Activated CD4-positive, alpha-beta T cell treated with anti-CD3 and anti-CD28 coated beads, Interleukin-2, amount 10 ng/mL, durations not matched to agents 24 days and 14 days (primary cell): ENCODE measurements around the gene QTRT2. TPM values are rescaled to one million over a fixed set of nuclear protein-coding genes. Genes with fewer than 3 reads are reported as not detected.

Source experiments
- DNase-seq: peaks from one replicate; pipeline ENCODE4 v3.0.0; 2022
- H3K27ac Mint-ChIP-seq: one replicate; pipeline ENCODE4 v1.8.0; 2022; ENCODE audit warnings: mild to moderate bottlenecking, mixed read lengths
- H3K27me3 Mint-ChIP-seq: one replicate; pipeline ENCODE4 v1.8.0; 2022; ENCODE audit warnings: mixed read lengths
- H3K36me3 Mint-ChIP-seq: one replicate; pipeline ENCODE4 v1.8.0; 2022; ENCODE audit warnings: low read depth, mild to moderate bottlenecking, mixed read lengths
- H3K4me1 Mint-ChIP-seq: one replicate; pipeline ENCODE4 v1.8.0; 2021; ENCODE audit warnings: mixed read lengths
- H3K4me3 Mint-ChIP-seq: one replicate; pipeline ENCODE4 v1.8.0; 2022; ENCODE audit warnings: mild to moderate bottlenecking, moderate library complexity, mixed read lengths
- H3K9me3 Mint-ChIP-seq: one replicate; pipeline ENCODE4 v1.8.0; 2021; ENCODE audit warnings: mixed read lengths
- intact Hi-C: fragments of 100-400 bp; cut with micrococcal nuclease; formaldehyde crosslinking; loops from one replicate; pipeline ENCODE4 v1.15.1; 2023
- total RNA-seq: library from RNA; stranded (reverse); gene quantifications from 2 replicates; pipeline ENCODE4 v1.2.3, GENCODE V29; 2022

QTRT2 gene
- 50.5 and 55.3 TPM in 2 replicates for total RNA-seq

DNA sequence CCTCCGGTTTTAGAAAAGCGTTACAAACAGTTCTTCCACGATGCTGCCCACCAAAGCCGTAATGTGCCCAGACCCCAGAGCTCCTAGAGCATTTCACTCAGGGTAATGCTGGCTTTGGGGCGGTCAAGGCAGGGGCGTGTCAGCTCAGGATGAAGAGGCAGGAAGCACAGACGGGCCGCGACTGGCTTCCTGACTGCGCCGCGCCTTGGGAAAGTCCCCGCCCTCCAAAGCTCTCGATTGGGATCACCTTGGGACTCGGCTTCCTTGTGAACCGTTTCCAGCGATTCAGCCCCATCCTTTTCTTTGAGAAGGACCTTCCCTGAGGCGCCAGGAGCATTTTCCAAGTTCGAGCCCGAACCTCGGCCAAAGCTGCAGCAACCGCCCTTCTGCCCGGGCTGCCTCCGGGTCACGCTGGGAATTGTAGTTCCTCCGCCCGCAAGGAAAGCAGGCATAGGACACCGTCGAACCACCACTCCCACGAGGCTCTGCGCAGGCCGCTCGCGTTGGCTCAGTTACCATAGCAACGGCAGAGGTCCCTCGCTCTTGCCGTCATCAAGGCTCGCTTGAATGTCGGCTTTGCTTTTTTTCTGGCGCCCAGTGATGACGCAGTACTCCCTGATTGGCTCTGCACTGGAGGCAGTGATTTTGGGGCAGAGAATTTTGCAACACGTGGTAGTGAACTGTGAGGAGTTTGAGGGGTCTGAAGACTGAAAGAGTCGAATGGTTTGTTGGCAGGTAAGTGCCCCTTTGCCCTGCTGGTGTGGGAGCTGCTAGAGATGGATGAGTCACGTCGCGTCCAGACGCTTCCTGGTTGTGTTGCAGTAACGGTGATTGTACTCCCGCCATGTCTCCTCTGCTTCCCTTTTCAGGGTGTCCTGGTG is at the start of gene QTRT2, which contains the start of gene CCDC191:
Gene QTRT2 (plus strand): TSS at position 608 of the 881 bp plus-strand sequence. CDS start 8,521 bp downstream, outside the sequence.
Gene CCDC191 (minus strand): TSS at position 397 of the 881 bp plus-strand sequence. CDS start 60 bp downstream, at position 337.
- H3K4me1 Mint-ChIP-seq, result peaks cover 30% of the 10 kb centered on the region
- no peaks in the 10 kb centered on the region for H3K9me3 Mint-ChIP-seq
- intact Hi-C loops, result loop anchor here (1.0 to 10.0 kb wide), 10 partner anchors 108 to 1494 kb away; partner anchors contain the start of genes GRAMD1C, SIDT1, SLC35A5 and USF3
- peak within 1 kb of the TSS; percentile 93 for H3K4me3 Mint-ChIP-seq
- peak; percentile 100 for DNase-seq
- peaks cover 10% of the 10 kb centered on the region for H3K36me3 Mint-ChIP-seq
- peak within 1 kb of the TSS; percentile 95 for H3K27ac Mint-ChIP-seq
- peaks cover 2% of the 10 kb centered on the region for H3K27me3 Mint-ChIP-seq

DNA sequence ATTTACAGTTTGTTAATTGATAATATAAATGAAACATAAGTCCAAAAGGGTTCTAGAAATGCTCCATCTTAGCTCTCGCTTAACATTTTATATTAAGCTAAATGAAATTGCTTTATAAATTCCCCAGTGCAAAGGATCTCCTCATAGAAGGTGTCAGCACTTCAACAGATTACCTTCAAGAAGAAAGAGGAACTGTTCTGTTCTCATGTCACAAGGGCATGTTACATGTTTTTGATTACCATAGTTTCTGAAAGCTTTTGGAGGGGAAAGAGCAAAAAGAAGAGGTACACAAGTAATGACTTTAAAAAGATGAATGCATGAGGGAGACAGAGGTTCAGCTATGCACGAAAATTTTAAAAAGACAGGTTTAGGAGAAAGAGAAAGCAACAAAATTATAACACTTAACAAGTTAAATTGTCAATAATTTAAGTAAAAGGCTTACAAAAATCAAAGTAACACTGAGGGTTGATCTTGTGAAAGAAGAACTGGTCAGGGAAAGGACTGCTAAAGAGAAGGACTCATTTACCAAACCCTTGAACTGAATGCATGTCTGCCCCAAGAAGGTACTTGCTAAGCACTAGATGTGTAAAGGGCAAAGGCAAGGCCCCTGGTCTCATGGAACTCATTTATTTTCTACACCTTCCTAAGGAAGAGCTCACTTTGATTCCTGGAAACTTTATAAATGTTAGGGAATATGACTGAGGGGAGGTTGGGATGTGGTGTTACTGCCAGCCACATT is 45.3 kb upstream of the QTRT2 start:
- Mint-ChIP-seq H3K27me3 (no peaks in the 10 kb centered on the region), H3K36me3 (no peaks in the 10 kb centered on the region), H3K4me3 (no peak overlapping the region), H3K27ac (no peak overlapping the region), H3K4me1 (no peaks in the 10 kb centered on the region), H3K9me3 (no peaks in the 10 kb centered on the region)
- no peak for DNase-seq
- intact Hi-C loops, result no loop called here

DNA sequence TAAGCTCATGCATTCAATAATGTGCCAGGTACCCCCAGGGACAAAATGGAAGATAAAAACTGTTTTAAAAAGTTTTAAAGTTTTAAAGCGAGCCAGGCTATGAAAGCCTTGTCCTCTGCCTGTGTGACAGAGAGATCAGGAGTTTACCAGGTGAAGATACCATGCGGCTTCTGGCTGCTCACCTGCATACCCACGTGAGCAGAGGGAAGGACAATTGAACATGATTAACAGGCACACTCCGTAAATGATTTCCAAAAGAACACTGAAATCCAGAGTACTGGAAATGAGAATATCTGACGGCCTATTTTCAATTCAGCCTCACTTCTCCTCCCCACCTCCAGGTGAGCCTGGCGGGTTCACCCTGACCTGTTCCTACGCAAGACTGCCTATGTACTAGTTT is 42.3 kb upstream of the QTRT2 start:
- Mint-ChIP-seq H3K9me3 (no peaks in the 10 kb centered on the region), H3K27me3 (no peaks in the 10 kb centered on the region), H3K4me3 (no peak overlapping the region), H3K4me1 (no peaks in the 10 kb centered on the region), H3K36me3 (no peaks in the 10 kb centered on the region), H3K27ac (no peak overlapping the region)
- intact Hi-C loops, result no loop called here
- no peak for DNase-seq

DNA sequence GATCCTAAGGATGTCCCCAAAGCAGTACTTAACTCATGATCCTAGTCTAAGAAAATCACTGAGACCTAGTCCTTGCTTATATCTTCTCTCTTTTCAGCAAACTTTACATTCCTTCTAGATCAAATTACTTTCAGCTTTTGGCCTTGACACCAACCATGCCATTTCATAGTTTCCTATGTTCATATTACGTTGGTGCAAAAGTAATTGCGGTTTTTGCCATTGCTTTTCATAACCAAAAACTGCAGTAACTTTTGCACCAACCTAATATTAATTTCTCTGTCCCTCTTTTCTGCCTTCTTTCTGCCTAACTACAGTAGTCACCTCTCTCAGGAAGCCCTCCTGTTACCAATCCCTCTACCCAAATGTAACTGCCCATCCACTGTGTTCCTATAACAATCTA is 37.1 kb upstream of the QTRT2 start:
- Mint-ChIP-seq H3K4me1 (peaks cover 2% of the 10 kb centered on the region), H3K36me3 (no peaks in the 10 kb centered on the region), H3K9me3 (no peaks in the 10 kb centered on the region), H3K27me3 (no peaks in the 10 kb centered on the region), H3K27ac (no peak overlapping the region), H3K4me3 (no peak overlapping the region)
- intact Hi-C loops, result no loop called here
- no peak for DNase-seq

DNA sequence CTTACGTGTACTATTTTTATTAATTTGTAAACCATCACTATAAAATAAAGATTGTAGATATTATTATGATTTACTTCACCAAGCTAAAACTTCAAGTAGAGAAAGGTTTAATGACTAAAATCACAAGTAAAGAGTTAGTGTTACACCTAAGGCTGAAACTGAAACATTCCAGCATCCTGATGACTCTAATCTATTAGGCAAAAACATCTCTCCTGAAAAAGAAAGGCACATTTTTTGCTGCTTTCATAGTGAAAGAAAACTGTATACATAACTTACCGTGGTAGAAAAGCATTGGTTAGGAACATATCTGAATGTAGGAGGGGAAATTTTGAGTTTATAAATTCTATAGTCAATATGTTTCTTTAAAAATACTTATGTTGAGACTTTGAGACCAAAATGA is 35.6 kb upstream of the QTRT2 start:
- intact Hi-C loops, result no loop called here
- no peak overlapping the region for H3K4me3 Mint-ChIP-seq
- H3K9me3 Mint-ChIP-seq, result no peaks in the 10 kb centered on the region

DNA sequence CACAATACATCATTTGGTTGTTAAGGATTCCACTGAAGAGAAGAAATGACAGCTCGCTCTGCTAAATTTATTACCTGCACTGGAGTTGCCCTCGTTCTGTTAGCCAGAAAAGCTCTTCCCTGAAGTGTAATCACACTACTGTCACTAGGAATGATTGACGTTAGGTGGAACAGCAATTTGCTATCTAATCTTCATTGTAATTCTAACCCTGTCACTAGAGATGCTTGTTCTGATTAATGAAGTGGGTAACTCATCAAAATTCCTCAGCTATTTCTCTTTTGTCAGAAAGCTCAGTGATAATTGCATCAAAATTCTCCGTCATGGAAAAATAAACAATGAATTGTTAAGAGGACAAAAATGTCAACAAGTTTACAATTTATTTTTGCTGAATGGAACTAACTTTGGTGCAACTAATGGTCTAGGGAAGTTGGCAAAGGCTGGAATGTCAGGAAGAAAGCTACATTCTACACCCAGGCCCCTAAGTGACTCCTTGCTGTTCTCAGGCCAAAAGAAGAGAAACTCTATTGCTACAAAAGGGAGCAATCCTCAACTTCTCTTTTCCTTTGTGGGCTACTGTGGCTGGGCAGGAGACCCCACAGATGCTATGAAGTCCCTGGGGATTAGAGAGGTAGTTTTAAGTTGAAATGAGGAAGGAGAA is 34.3 kb upstream of the QTRT2 start:
- Mint-ChIP-seq H3K4me3 (no peak overlapping the region), H3K27ac (no peak overlapping the region), H3K36me3 (no peaks in the 10 kb centered on the region), H3K9me3 (no peaks in the 10 kb centered on the region), H3K4me1 (peaks cover 2% of the 10 kb centered on the region), H3K27me3 (no peaks in the 10 kb centered on the region)
- intact Hi-C loops, result no loop called here
- DNase-seq, result no peak

More for the DNA sequence above, 35.6 kb upstream of the QTRT2 start:
- Mint-ChIP-seq H3K27ac (no peak overlapping the region), H3K4me1 (peaks cover 2% of the 10 kb centered on the region), H3K36me3 (no peaks in the 10 kb centered on the region), H3K27me3 (no peaks in the 10 kb centered on the region)
- DNase-seq, result no peak

DNA sequence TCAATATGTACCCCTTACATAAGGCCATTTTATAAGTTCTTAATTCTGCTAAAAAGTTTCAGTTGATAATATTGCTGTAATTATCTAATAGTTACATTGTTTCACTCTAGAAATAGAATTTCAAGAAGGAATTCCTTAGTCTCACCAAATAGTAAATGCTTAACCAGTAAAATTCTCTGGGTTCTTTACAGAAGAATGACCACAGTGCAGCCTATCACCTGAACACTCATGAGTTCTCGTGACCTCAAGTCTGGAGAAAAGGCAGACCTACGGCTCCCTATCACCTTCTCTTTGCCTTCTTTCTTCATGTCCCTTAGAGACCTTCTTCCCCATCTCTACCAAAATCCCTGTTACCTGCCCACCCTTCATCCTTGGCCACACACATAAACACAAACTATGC is 31.1 kb upstream of the QTRT2 start:
- Mint-ChIP-seq H3K27me3 (no peaks in the 10 kb centered on the region), H3K9me3 (no peaks in the 10 kb centered on the region), H3K4me3 (no peak overlapping the region), H3K27ac (no peak overlapping the region), H3K4me1 (peaks cover 2% of the 10 kb centered on the region), H3K36me3 (no peaks in the 10 kb centered on the region)
- intact Hi-C loops, result no loop called here
- no peak for DNase-seq

DNA sequence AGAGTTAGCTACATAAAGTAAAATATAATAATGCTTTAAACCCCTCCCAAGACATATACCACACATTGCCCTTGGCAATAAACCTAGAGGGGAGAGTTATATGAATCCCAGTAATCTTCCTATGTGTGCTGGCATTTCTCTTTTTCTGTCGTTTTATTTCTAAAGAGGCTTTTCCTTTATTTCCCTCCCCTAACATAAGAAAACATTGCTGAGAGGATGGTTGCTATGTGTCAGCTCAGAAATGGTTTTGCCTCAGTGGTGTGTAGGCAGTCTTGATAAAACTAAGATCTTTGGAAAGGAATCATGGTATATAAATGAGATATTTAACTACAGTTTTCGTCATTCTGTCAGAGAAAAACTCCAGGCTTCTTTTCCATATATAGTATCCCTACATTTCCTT is 30.2 kb upstream of the QTRT2 start:
- H3K27ac Mint-ChIP-seq, result no peak overlapping the region
- DNase-seq, result no peak
- H3K4me3 Mint-ChIP-seq, result no peak overlapping the region
- no peaks in the 10 kb centered on the region for H3K36me3 Mint-ChIP-seq
- intact Hi-C loops, result no loop called here
- H3K9me3 Mint-ChIP-seq, result no peaks in the 10 kb centered on the region
- H3K27me3 Mint-ChIP-seq, result no peaks in the 10 kb centered on the region
- peaks cover 2% of the 10 kb centered on the region for H3K4me1 Mint-ChIP-seq

DNA sequence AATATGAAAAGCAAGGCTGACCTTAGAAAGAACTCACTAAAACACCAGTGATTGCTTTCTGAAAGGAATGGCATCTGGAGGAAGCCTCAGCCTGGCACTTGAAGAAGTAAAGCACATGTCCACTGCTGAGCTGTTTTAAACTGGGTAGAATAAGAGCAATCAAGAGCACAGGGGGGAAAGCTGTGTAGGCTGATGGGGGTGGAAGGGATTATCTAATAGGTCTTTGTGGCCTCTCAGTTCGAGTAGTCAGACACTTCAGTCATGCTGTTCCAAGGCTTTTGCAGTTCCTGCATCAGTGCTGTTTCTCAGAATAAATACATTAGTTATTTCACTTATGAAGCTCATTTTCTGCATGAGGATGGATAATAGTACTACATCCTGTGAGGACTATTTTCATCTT is 22.8 kb upstream of the QTRT2 start:
- intact Hi-C loops, result no loop called here
- Mint-ChIP-seq H3K27me3 (no peaks in the 10 kb centered on the region), H3K9me3 (no peaks in the 10 kb centered on the region)

DNA sequence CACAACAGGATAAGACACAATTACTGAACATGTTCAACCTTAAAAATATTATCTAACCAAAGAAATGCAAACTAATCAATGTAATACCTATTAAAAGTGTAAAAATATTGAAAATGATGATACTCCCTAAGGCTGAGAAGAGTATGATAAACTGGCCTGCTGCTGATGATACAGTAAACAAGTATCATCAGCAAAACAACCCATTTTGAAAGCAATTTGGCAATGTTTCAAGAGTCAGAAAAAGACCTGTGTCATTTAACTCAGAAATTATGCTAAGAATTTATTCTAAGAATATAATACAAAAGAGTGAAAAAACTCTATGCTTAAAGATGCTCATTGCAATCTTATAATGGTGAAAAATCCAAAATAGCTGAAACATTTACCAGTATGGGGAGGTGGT is 22.3 kb upstream of the QTRT2 start:
- Mint-ChIP-seq H3K27me3 (no peaks in the 10 kb centered on the region), H3K4me3 (no peak overlapping the region), H3K9me3 (no peaks in the 10 kb centered on the region), H3K4me1 (no peaks in the 10 kb centered on the region), H3K36me3 (peaks cover 5% of the 10 kb centered on the region), H3K27ac (no peak overlapping the region)
- no peak for DNase-seq
- intact Hi-C loops, result no loop called here

More for the DNA sequence above, 22.8 kb upstream of the QTRT2 start:
- DNase-seq, result no peak
- Mint-ChIP-seq H3K4me1 (no peaks in the 10 kb centered on the region), H3K4me3 (no peak overlapping the region), H3K27ac (no peak overlapping the region), H3K36me3 (peaks cover 5% of the 10 kb centered on the region)

DNA sequence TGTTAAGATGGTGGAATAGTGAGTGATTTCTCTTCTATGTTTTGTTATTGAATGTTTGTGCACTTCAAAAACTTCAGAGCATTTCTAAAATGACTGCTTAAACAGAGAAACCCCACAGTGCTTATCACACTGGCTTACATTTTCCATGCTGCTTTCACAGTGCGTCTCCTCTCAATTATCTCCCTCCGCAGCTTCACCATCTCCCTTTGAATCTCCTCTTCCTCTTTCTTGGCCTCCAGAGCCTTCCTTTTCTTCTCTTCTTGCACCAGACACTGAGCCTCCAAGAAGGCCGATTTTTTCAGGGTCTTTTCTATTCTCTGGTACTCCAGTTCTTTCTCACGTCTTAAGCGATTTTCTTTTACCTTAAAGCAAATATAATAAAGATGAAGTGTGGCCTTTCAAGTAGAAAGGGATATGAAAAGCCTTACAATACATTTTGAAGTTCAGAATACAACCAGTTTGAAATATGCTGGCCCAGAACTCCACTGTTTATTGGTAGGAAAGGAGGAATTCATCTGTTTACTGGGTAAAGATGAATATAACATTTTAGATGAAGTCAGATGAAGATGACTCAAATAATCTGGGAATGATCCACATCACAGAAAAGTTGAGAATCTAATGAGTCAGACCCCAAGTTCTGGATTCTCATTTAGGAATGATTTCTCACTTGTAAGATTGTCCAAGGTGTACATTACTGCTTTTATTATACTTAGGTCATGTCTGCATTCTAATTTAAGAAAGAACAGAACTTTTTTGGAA is 21.6 kb upstream of the QTRT2 start:
- H3K27ac Mint-ChIP-seq, result no peak overlapping the region
- intact Hi-C loops, result no loop called here
- DNase-seq, result no peak
- no peaks in the 10 kb centered on the region for H3K9me3 Mint-ChIP-seq
- H3K4me3 Mint-ChIP-seq, result no peak overlapping the region
- H3K36me3 Mint-ChIP-seq, result peaks cover 6% of the 10 kb centered on the region
- no peaks in the 10 kb centered on the region for H3K4me1 Mint-ChIP-seq
- no peaks in the 10 kb centered on the region for H3K27me3 Mint-ChIP-seq

DNA sequence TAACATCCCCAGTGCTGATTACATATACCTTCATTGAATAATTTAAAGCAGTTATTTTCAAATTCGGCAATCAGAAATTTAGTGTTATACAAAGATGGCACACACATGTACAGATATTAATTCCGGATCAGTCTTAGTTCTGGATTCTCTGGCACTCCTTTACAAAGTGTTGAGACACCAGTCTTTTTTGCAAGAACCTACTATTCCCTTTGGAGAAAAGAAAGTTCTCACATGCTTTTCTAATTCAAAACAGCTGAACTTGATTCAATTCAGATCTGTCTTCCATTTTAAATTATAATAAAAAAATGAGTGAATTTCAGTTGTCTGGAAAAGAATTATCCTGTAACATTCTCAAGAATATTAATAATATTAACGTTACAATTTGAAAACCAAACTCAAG is 20.6 kb upstream of the QTRT2 start:
- H3K4me3 Mint-ChIP-seq, result no peak overlapping the region
- no peaks in the 10 kb centered on the region for H3K4me1 Mint-ChIP-seq
- peaks cover 6% of the 10 kb centered on the region for H3K36me3 Mint-ChIP-seq
- no peaks in the 10 kb centered on the region for H3K27me3 Mint-ChIP-seq
- intact Hi-C loops, result no loop called here
- H3K27ac Mint-ChIP-seq, result no peak overlapping the region
- no peak for DNase-seq
- no peaks in the 10 kb centered on the region for H3K9me3 Mint-ChIP-seq

DNA sequence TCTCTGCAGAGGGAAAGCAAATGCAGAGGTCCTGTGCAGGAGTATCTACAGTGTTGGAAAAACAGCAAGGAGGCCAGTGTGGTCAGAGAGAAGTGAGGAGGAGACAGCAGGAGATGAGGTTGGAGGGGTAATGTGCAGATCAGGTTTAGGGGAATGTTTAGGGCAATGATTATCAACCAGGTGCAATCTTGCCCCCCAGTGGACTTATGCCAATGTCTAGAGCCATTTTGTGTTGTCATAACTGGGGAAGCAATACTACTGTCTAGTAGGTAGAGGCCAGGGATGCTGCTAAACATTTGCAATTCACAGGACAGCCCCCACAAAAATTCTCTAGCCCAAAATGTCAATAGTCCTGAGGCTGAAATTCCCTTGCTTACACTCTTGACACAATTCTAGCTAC is 13.3 kb upstream of the QTRT2 start:
- no peak for DNase-seq
- Mint-ChIP-seq H3K36me3 (peaks cover 1% of the 10 kb centered on the region), H3K27ac (no peak overlapping the region), H3K4me3 (no peak overlapping the region), H3K27me3 (peaks cover 8% of the 10 kb centered on the region), H3K4me1 (no peaks in the 10 kb centered on the region), H3K9me3 (no peaks in the 10 kb centered on the region)
- intact Hi-C loops, result no loop called here
